ENCODE data around the gene STXBP1.

DNA sequence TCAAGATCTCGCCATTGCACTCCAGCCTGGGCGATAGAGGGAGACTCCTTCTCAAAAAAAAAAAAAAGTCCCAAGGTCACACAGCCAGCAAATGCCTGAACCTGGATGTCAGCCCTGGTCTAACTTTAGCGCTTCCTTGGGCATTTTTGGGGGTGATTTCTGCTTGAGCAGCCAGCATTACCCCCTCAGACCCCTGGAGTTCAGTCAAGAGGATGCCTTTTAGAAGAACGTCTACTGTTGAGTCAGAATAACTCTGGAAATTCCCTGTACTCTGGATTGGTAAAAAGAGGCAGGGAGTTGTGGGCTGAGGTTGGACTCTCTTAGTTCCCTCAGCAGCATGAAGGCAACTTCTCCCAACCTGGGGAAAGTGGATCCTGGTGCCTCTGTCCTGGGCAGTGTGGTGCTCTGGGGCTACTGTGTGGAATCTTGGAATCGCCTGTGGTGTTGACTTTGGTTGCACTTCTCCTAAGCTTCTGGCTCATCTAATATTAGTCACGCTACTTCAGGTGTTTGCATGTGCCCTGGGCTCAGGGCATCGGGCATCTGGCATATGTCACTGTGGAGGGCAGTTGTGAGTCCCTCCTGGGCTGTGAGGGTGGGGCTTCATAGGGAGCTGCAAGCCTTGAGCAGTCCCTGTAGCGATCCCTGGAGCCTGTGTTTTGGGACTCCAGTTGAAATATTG is 32.2 kb downstream of the STXBP1 start:
- TF ChIP-seq POLR2A (IDR thresholded peaks at IDR 0.05) (no peak), CTCF (IDR thresholded peaks at IDR 0.05) (no peak)

All from tibial nerve (tissue), 3 donors.